HepG2 (cell line): ENCODE data around the gene ZNF444. TPM values are rescaled to one million over a fixed set of nuclear protein-coding genes. Genes with fewer than 3 reads are reported as not detected.

ENCODE experiments used
- IKZF5 ChIP-seq: IDR thresholded peaks from 2 replicates; pipeline ENCODE4 v1.6.1; 2018; ENCODE audit warnings: missing genetic modification reagents, mild to moderate bottlenecking, missing compliant biosample characterization
- YY1 ChIP-seq: IDR thresholded peaks from 2 replicates; pipeline ENCODE4 v1.6.1; 2011; ENCODE audit warnings: low read length, low read depth, moderate library complexity, mild to moderate bottlenecking; ENCODE audit not compliant: insufficient read depth, insufficient replicate concordance
- ZNF20 ChIP-seq: sonication (generic); formaldehyde crosslinking; IDR thresholded peaks from 2 replicates; pipeline ENCODE4 v1.4.0; 2020; ENCODE audit warnings: mild to moderate bottlenecking, moderate library complexity, missing genetic modification reagents
- polyA plus RNA-seq, 8 experiments: library from polyadenylated mRNA; depleted of rRNA in 3 of 8; stranded (reverse) in 7 of 8; unstranded in 1 of 8; fragments of >200 nt; fragmentation: Illumina TruSeq in 4 of 8; extraction: Trizol in 4 of 8; gene quantifications; 2 replicates each; pipeline versions ENCODE4 v1.2.1 to v1.2.3, GENCODE V29; 2011 to 2016; ENCODE audit warnings: low read depth in 4 of 8, missing spikeins in 1 of 8, mixed read lengths in 1 of 8; ENCODE audit not compliant: insufficient read depth in 1 of 8
- total RNA-seq, 5 experiments: library from RNA; depleted of rRNA; stranded (reverse); fragments of >200 nt; fragmentation: Illumina TruSeq; extraction: Trizol; gene quantifications; 2 replicates each; pipeline ENCODE4 v1.2.3, GENCODE V29; 2016; ENCODE audit warnings: low read depth in 1 of 5
- TF ChIP-seq, protein P1 (sequence below): sonication (generic); formaldehyde crosslinking; IDR thresholded peaks from 2 replicates; pipeline ENCODE4 v1.4.0; 2020; ENCODE audit warnings: missing genetic modification reagents, borderline replicate concordance
- TF ChIP-seq, protein P2 (sequence below): sonication (generic); formaldehyde crosslinking; IDR thresholded peaks from 2 replicates; pipeline ENCODE4 v1.4.0; 2020; ENCODE audit warnings: mild to moderate bottlenecking, missing genetic modification reagents
- TF ChIP-seq, protein P3 (sequence below), 2 experiments: fragments of 450-650 bp in 1 of 2; sonication (generic) in 1 of 2; formaldehyde crosslinking in 1 of 2; IDR thresholded peaks; 2 replicates each; pipeline versions ENCODE4 v1.6.1 to v1.8.0; 2016 to 2022; ENCODE audit warnings: antibody characterized with exemption in 1 of 2, mild to moderate bottlenecking in 1 of 2, missing genetic modification reagents in 1 of 2

ZNF444 gene
- total and polyA plus RNA-seq, 2 of the 13 experiments (the other 11 are each of a cell fraction or from before 2014, with no cell fraction given), result 27.4 to 30.3 TPM

DNA sequence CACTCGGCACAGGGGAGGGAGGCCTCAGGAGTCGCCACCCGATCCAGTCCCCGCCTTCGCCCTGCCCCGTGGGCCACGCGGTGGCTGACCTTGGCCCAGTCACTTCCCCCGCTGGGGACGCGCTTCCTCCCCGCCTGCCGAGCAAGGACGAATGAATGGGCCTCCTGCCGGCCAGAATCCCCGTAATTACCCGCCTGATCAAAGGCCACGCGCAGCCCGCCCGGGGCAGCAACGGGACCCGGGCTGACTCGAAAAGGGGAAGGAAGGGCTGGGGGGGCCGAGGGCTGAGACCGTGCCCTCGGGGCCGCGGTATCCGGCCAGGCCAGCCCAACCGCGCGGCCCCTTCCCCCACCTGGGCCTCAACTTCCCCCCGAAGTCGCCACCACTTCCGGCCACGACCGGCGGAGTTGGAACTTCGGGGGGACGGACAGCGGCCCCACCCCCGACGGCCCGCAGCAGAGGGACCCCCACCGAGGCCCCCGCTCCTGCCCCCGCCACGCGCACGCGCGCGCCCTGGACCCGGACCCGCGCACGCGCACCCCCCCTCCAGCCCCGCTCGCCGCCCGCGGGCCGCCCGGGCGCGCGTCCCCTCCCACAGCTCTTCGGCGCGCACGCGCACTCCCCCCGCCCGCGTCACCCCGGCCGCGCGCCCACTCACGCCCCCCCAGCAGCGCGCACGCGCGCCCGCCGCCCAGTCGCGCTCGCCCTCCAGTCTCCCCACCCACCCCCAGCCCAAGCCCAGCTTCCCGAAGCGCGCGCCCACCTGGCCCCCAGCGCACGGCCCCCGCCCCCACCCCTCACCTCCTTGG, 20.5 kb upstream of the ZNF444 start (continued):
- TF ChIP-seq ZNF20 (CRISPR knock-in tag) (no peak), IKZF5 (CRISPR knock-in tag) (peak; percentile 79; the same call in 1 of the 2 replicates), YY1 (peak; percentile 49)
- TF ChIP-seq, protein P1, sequence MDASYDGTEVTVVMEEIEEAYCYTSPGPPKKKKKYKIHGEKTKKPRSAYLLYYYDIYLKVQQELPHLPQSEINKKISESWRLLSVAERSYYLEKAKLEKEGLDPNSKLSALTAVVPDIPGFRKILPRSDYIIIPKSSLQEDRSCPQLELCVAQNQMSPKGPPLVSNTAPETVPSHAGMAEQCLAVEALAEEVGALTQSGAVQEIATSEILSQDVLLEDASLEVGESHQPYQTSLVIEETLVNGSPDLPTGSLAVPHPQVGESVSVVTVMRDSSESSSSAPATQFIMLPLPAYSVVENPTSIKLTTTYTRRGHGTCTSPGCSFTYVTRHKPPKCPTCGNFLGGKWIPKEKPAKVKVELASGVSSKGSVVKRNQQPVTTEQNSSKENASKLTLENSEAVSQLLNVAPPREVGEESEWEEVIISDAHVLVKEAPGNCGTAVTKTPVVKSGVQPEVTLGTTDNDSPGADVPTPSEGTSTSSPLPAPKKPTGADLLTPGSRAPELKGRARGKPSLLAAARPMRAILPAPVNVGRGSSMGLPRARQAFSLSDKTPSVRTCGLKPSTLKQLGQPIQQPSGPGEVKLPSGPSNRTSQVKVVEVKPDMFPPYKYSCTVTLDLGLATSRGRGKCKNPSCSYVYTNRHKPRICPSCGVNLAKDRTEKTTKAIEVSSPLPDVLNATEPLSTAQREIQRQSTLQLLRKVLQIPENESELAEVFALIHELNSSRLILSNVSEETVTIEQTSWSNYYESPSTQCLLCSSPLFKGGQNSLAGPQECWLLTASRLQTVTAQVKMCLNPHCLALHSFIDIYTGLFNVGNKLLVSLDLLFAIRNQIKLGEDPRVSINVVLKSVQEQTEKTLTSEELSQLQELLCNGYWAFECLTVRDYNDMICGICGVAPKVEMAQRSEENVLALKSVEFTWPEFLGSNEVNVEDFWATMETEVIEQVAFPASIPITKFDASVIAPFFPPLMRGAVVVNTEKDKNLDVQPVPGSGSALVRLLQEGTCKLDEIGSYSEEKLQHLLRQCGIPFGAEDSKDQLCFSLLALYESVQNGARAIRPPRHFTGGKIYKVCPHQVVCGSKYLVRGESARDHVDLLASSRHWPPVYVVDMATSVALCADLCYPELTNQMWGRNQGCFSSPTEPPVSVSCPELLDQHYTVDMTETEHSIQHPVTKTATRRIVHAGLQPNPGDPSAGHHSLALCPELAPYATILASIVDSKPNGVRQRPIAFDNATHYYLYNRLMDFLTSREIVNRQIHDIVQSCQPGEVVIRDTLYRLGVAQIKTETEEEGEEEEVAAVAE (CRISPR knock-in tag), result 0 out of 2 replicates have a peak, but pooled peaks have one; percentile 34
- TF ChIP-seq, protein P2, sequence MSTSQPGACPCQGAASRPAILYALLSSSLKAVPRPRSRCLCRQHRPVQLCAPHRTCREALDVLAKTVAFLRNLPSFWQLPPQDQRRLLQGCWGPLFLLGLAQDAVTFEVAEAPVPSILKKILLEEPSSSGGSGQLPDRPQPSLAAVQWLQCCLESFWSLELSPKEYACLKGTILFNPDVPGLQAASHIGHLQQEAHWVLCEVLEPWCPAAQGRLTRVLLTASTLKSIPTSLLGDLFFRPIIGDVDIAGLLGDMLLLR (CRISPR knock-in tag), result 0 out of 2 replicates have a peak, but pooled peaks have one; percentile 26
- TF ChIP-seq, protein P3, sequence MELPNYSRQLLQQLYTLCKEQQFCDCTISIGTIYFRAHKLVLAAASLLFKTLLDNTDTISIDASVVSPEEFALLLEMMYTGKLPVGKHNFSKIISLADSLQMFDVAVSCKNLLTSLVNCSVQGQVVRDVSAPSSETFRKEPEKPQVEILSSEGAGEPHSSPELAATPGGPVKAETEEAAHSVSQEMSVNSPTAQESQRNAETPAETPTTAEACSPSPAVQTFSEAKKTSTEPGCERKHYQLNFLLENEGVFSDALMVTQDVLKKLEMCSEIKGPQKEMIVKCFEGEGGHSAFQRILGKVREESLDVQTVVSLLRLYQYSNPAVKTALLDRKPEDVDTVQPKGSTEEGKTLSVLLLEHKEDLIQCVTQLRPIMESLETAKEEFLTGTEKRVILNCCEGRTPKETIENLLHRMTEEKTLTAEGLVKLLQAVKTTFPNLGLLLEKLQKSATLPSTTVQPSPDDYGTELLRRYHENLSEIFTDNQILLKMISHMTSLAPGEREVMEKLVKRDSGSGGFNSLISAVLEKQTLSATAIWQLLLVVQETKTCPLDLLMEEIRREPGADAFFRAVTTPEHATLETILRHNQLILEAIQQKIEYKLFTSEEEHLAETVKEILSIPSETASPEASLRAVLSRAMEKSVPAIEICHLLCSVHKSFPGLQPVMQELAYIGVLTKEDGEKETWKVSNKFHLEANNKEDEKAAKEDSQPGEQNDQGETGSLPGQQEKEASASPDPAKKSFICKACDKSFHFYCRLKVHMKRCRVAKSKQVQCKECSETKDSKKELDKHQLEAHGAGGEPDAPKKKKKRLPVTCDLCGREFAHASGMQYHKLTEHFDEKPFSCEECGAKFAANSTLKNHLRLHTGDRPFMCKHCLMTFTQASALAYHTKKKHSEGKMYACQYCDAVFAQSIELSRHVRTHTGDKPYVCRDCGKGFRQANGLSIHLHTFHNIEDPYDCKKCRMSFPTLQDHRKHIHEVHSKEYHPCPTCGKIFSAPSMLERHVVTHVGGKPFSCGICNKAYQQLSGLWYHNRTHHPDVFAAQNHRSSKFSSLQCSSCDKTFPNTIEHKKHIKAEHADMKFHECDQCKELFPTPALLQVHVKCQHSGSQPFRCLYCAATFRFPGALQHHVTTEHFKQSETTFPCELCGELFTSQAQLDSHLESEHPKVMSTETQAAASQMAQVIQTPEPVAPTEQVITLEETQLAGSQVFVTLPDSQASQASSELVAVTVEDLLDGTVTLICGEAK (IDR thresholded peaks at IDR 0.05), result no peak
- TF ChIP-seq, protein P3 (CRISPR knock-in tag; IDR thresholded peaks at IDR 0.05), result no peak
